ENCODE results near the gene ARL17A.
"Not testable (repeated sequence)": the region's sequence is repeated elsewhere in the genome, so short reads cannot be mapped to it uniquely, and the experiment has no call there.

The ARL17A gene

DNA sequence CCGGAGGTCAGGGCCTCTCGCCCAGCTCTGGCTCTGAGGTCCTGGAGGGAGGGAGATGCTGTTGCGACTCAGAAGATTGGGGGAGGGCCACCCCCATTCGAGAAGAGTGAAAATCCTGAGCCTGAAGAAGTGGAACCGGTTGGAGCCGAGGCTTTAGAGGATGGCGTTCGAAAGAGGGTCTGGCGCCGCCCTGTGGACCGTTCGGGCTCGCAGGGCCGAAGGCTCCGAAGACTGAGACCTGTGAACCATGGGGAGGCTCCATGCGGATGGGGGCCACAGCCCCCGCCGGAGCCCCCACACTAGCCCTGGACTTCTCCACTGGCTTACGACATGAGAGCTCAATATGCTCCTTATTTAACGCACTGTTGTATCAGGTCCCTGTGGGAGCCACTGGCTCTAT is 20.3 kb downstream of the ARL17A start:
- H3K4me3 ChIP-seq (ENCODE audit: low read depth, low read length), result not testable (repeated sequence)

DNA sequence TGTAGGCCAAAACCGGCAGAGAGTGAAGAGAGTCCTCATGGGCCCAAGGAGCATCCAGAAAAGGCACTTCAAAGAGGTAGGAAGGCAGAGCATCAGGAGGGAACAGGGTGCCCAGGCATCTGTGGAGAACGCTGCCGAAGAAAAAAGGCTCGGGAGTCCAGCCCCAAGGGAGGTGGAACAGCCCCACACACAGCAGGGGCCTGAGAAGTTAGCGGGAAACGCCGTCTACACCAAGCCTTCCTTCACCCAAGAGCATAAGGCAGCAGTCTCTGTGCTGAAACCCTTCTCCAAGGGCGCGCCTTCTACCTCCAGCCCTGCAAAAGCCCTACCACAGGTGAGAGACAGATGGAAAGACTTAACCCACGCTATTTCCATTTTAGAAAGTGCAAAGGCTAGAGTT is 30.9 kb downstream of the ARL17A start:
- H3K4me3 ChIP-seq (ENCODE audit: low read depth, low read length), result not testable (repeated sequence)

DNA sequence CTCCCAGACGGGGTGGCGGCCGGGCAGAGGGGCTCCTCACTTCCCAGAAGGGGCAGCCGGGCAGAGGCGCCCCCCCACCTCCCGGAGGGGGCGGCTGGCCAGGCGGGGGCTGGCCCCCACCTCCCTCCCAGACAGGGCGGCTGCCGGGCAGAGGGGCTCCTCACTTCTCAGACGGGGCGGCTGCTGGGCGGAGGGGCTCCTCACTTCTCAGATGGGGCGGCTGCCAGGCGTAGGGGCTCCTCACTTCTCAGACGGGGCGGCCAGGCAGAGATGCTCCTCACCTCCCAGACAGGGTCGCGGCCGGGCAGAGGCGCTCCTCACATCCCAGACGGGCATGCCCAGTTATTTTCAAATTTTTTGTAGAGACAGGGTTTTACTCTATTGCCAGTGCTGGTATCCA is 44.8 kb downstream of the ARL17A start:
- H3K4me3 ChIP-seq (ENCODE audit: low read depth, low read length), result not testable (repeated sequence)

DNA sequence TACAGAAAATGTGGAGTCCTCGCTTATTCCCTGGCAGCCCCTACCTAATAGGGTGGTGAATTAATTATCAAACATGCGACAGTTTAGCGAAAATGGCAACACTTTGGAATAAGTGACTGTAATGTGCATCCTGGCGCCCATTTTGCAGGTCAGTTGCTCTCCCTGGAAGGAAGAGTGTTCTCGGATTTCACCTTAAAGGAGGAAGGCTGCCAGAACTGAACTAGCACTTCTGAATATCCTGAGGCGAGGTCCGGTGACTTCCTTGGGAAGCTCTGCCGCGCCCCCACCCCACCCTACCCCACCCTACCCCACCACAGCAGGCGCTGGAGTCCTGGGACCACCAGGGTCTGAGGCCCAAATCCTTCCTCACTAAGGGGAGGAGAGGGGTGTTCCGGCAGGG is 67.3 kb downstream of the ARL17A start, which contains the start of gene LRRC37A2:
Gene LRRC37A2 (plus strand): TSS at position 301 of the 400 bp plus-strand sequence. CDS start 245 bp downstream, outside the sequence.
- not testable (repeated sequence) for H3K4me3 ChIP-seq (ENCODE audit: low read depth, low read length)

DNA sequence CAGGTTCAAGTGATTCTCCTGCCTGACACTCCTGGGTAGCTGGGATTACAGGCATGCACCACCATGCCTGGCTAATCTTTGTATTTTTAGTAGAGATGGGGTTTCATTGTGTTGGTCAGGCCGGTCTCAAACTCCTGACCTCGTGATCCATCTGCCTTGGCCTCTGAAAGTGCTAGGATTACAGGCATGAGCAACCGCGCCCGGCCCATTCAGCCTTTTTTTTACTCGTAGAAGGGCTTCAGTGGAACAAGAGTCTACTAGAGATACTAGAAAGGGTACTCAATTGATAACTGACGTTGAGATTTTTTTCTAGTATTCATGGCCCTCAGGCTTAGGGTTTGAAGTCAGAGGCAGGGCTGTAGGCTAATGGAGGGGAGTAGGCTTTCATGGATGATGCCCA is 73.6 kb downstream of the ARL17A start:
- H3K4me3 ChIP-seq (ENCODE audit: low read depth, low read length), result not testable (repeated sequence)

DNA sequence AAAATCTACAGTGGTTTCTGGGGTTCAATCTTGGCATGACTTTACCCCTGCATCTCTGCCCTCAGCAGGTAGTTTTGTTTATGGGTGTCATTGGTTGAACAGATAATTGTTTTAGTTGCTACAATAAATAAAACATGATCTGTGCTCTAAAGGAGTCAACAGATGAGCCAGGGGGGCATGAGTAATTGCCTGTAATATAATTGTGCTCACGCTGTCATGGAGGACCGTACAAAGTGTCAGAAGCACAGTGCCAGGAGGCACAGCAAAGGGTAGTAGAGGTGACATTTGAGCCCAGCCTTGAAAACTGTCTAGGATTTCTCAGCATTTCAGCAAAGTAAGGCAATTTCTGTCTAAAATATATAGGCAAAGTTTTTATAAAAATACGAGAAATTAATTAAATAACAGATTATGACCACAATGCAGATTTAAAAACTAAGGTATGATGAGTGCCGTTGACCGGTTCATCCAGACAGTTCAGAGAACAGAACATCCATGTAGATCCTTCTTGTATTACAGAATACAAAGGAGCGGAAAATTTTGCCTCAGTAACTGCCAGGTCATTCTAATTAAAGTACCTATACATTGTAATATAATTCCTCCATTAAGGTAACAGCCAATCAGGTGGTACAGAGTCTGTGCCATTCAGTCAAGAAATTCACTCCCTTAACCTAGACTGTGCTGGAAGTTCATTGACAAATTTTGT is 79.9 kb downstream of the ARL17A start:
- not testable (repeated sequence) for H3K4me3 ChIP-seq (ENCODE audit: low read depth, low read length)

DNA sequence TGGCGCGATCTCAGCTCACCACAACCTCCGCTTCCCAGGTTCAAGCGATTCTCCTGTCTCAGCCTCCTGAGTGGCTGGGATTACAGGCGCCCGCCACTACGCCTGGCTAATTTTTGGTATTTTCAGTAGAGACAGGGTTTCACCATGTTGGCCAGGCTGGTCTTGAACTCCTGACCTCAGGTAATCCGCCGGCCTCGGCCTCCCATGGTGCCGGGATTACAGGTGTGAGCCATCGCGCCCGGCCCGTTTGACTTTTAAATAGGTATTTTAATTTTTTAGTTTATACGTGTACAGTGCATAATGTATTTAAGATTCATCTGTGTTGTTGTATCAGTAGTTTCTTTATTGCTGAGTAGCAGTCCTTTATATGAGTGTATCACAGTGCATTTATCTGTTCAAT is 87.5 kb downstream of the ARL17A start:
- H3K4me3 ChIP-seq (ENCODE audit: low read depth, low read length), result not testable (repeated sequence)

DNA sequence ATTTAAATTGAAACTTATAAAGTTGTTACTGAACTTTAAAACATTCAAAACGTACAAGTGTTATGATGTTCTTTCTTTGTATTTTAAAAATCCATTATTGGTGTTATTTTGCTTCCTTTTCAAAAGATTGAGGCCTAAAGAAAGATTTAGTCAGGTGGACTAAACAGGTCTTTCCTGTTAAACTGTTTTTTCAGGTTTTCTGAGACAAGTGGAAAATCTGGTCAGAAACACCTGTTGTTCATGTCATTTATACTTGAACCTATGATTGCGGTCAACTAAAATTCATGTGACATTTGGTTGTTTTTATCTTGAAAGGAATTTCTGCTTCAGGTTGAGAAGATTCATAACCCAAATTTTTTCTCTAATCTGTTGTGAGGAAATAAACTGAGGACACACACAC is 98.2 kb downstream of the ARL17A start:
- not testable (repeated sequence) for H3K4me3 ChIP-seq (ENCODE audit: low read depth, low read length)

DNA sequence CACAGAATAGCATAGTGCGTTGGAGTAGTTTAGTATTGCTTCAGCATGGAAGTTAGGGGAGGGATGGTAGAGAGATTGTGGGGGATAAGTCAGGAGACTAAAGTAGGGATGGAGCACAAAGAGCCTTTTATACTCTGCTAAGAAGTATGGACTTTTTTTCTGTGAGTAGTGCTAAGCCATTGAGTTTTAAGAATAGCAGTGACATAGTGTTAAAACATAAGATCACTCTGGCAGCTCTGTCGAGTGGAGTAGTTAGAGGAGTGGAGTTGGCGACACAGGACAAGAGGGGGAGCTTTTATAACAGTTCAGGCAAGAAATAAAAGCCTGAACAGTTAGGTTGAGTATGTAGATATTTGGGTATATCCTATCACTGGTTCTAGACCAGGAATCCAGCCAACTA is 100.7 kb downstream of the ARL17A start:
- H3K4me3 ChIP-seq (ENCODE audit: low read depth, low read length), result not testable (repeated sequence)

DNA sequence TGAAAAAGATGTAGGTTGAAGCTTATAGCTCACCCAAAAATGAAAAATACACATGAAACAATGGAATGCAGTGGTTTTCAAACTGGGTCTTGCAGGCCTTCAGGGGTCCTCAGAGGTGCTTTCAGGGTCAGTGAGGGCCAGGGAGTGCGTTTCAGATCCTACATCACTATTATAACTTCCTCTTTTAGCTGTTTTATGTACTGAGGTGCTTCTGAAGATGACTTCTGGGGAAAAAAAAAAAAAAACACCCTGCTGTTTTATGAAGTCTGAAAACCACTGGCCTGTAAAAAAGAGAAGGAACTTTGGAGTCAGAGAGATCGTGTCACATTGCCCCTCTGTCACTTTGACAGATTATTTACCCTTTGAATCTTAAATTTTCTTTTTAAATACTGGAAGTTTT is 103.9 kb downstream of the ARL17A start:
- not testable (repeated sequence) for H3K4me3 ChIP-seq (ENCODE audit: low read depth, low read length)

DNA sequence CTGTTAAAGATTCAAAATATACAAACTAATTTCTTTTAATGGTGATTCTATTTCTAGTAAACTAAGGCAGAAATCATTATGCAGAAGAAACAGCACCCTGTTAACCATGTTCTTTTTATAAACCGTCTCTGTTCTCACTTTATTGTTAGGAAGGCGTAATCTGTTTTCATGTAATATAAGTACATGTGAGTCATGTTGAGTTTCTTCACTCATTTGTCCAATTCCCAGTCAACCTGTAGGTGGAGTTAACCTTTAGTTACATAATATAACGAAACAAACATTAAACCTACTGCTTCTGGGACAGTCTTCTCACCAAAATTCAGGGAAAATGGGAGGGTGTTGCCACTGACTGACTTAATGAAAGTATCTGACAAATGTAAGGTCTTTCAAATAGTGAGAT is 105.0 kb downstream of the ARL17A start:
- not testable (repeated sequence) for H3K4me3 ChIP-seq (ENCODE audit: low read depth, low read length)

DNA sequence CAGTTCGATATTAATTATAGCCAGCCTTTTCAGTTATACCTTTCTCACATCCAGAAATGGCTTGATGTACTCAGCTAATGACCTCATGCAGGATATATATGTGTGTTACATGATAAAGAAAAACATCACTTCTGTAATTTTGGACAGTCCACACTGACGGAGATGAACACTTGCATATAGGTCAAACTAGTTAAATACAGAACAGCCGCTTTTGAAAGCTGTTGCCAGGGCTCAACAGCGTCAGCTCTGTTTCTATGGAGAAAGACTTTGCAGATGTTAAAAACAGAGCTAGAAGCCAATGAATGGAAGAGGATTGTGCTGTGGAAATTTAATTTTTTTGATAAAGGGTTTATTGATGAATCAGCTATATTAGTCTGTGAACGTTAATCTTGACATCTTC is 111.9 kb downstream of the ARL17A start:
- not testable (repeated sequence) for H3K4me3 ChIP-seq (ENCODE audit: low read depth, low read length)

All from WI38 (cell line).